CD8-positive, alpha-beta memory T cell (primary cell): ENCODE data around the gene YJEFN3. TPM values are rescaled to one million over a fixed set of nuclear protein-coding genes. Genes with fewer than 3 reads are reported as not detected.

Experiments used
- CTCF ChIA-PET: fragments of 350-600 bp; sonication (Branson Sonifier 250); formaldehyde crosslinking; loops from one replicate; lab custom pipeline; 2021; ENCODE audit warnings: antibody characterized with exemption; lab: Charles Lee
- POLR2A ChIA-PET: fragments of 350-600 bp; sonication (Branson Sonifier 250); formaldehyde crosslinking; loops from one replicate; lab custom pipeline; 2021; ENCODE audit warnings: antibody characterized with exemption; lab: Charles Lee
- DNase-seq, 5 donors: peaks; one replicate each; pipeline versions ENCODE4 v3.0.0 to v3.0.0-alpha.2; 2020 to 2022; ENCODE audit warnings: mixed read lengths in 1 of 5
- H3K27ac ChIP-seq: one replicate; pipeline ENCODE4 v1.7.0; 2013; ENCODE audit warnings: low read depth, mild to moderate bottlenecking, low read length, moderate library complexity
- H3K27me3 ChIP-seq: 2 replicates; pipeline ENCODE4 v1.7.0; 2013; ENCODE audit warnings: low read length, mild to moderate bottlenecking; ENCODE audit not compliant: insufficient read depth, poor library complexity, severe bottlenecking
- H3K36me3 ChIP-seq: 2 replicates; pipeline ENCODE4 v1.7.0; 2013; ENCODE audit warnings: mild to moderate bottlenecking, low read length, moderate library complexity; ENCODE audit not compliant: insufficient read depth
- H3K4me1 ChIP-seq: 2 replicates; pipeline ENCODE4 v1.7.0; 2013; ENCODE audit warnings: mild to moderate bottlenecking, low read length, moderate library complexity; ENCODE audit not compliant: insufficient read depth
- H3K4me3 ChIP-seq: 2 replicates; pipeline ENCODE4 v1.7.0; 2013; ENCODE audit warnings: mild to moderate bottlenecking, low read length
- H3K9me3 ChIP-seq: 2 replicates; pipeline ENCODE4 v1.7.0; 2013; ENCODE audit warnings: mild to moderate bottlenecking, low read length
- H3K27ac Mint-ChIP-seq, 8 donors: one replicate each; pipeline ENCODE4 v1.8.0; 2020 to 2021; ENCODE audit warnings: mixed read lengths in 8 of 8, mild to moderate bottlenecking in 6 of 8, inconsistent platforms in 3 of 8, moderate library complexity in 3 of 8
- H3K27me3 Mint-ChIP-seq, 2 donors: one replicate each; pipeline ENCODE4 v1.8.0; 2020 to 2021; ENCODE audit warnings: mixed read lengths in 2 of 2, mild to moderate bottlenecking in 1 of 2, moderate library complexity in 1 of 2
- H3K36me3 Mint-ChIP-seq, 3 donors: one replicate each; pipeline ENCODE4 v1.8.0; 2020 to 2021; ENCODE audit warnings: mixed read lengths in 3 of 3, inconsistent platforms in 1 of 3, mild to moderate bottlenecking in 1 of 3
- H3K4me1 Mint-ChIP-seq, 3 donors: one replicate each; pipeline ENCODE4 v1.8.0; 2020 to 2021; ENCODE audit warnings: mixed read lengths in 3 of 3, inconsistent platforms in 1 of 3, mild to moderate bottlenecking in 1 of 3
- H3K4me3 Mint-ChIP-seq, 7 donors: one replicate each; pipeline ENCODE4 v1.8.0; 2020 to 2021; ENCODE audit warnings: mixed read lengths in 7 of 7, mild to moderate bottlenecking in 6 of 7, moderate library complexity in 4 of 7, inconsistent platforms in 2 of 7
- H3K9me3 Mint-ChIP-seq, 5 donors: one replicate each; pipeline ENCODE4 v1.8.0; 2020 to 2022; ENCODE audit warnings: mixed read lengths in 5 of 5, mild to moderate bottlenecking in 3 of 5, moderate library complexity in 2 of 5, inconsistent platforms in 1 of 5
- polyA plus RNA-seq: library from polyadenylated mRNA; unstranded; fragments of 300-500 nt; fragmentation: Illumina TruSeq; gene quantifications from one replicate; pipeline ENCODE4 v1.2.3, GENCODE V29; 2021
- total RNA-seq, 2 experiments: library from RNA; stranded (reverse); gene quantifications; one replicate each; pipeline ENCODE4 v1.2.3, GENCODE V29; 2021

Gene YJEFN3
- total and polyA plus RNA-seq, 3 experiments from 2014 or later, result 6.5 to 7.5 TPM; not detected in 1

DNA sequence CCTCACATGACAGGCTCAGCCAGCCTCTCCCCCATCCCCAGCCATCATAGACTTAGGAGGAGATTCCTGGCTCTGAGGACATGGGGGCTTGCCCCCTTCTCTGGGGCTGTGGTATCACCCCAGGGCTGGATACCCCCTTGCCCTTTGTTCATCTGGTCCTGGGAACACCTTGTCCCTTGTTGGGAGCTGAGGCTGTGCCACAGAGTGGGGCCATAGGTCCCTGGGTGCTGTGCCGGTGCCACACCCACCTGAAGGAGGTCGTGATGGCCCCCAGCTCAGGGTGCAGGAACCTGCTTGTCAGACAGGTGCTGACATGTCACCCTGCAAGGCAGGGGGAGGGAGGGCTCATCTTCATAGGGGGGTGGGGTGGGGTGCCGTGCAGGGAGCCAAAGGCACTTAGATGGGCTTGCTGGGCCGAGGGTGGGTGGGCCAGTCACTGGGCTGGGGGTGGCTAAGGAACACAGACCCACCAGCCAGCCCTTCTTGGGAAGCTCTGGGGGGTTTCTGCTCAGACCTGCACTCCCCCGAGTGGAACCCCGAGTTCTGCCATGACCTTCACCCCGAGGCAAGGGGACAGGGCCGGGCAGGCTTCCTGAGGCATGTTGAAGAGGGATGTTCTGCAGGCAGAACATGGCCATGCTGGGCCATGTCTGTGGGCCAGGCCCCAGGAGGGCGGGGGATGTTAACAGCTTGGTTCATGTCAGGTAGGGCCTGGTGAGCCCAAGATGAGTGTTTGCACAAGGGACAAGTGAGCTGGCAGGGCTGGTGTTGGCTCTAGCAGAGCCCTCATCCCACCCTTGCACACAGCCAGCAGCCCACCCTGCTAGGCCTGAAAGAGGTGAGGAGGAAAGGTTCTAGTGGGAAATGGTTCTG, 41.4 kb upstream of the YJEFN3 start:
- Histone ChIP-seq H3K4me3 (no peak overlapping the region), H3K4me1 (peaks cover 61% of the 10 kb centered on the region), H3K36me3 (peaks cover 14% of the 10 kb centered on the region), H3K9me3 (no peaks in the 10 kb centered on the region), H3K27ac (peak overlapping the region; percentile 89), H3K27me3 (no peaks in the 10 kb centered on the region)
- Mint-ChIP-seq H3K36me3 (peaks cover 0 to 43% (median 3%) of the 10 kb centered on the region in 3 donors), H3K9me3 (no peaks in the 10 kb centered on the region), H3K27ac (peak overlapping the region; percentile 96 to 100 (median 99)), H3K4me1 (peaks cover 40 to 74% (median 41%) of the 10 kb centered on the region in 3 donors), H3K27me3 (peaks cover 0 to 3% of the 10 kb centered on the region in 2 donors), H3K4me3 (peak overlapping the region in 2 of 7 donors; percentile 24 to 81)
- ChIA-PET CTCF (interaction anchor here (0.7 to 7.3 kb wide), 6 partner anchors 8 to 123 kb away, joined by 3 to 166 read pairs (median 4); partner anchors contain the start of gene GATAD2A), POLR2A (interaction anchor here (0.8 to 2.9 kb wide), 4 partner anchors 26 to 114 kb away, joined by 3 to 17 read pairs (median 4); no protein-coding TSS in a partner anchor)
- DNase-seq, result peak in 1 of 5 donors; percentile 43

DNA sequence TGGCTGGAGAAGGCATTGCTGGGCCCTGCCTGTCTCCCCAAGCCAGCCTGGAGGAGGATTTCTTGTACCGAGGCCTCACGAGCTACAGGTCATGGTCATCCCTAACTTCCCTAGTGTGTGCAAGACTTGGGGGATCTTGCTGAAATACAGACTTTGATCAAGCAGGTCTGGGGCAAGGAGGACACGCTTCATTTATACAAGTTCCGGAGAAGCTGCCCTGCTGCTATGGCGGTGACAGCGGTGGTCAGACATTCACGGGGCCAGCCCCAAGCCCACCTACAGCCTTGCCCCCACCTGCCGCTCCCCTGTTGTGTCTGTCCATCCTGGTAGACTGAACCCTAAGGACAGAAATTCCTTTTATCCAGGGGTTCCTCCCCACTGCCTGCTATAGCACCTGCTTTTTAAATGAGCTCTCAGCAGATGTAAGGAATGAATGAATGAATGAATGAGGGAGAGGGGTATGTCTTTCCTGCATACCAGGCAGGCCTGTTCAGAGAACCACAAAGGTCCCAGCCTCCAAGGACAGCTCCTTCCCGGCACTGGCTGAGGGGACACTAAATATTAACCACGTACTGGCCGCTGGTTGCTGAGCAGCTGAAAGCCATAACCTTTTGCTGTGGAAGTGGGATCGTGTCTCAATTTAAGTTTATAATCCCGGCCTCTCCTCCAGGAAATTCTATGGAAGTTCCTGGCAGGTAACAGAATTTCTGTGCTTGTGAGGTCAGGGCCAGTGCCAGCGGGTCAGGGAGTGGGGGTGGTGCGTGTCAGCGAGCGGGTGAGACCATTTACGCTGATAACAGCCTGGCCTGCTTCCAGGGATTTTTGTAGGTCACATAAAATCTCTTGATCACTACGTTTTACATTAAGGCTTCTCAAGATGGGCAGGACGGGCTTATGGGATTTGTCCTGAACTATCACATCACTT, 40.5 kb upstream of the YJEFN3 start:
- peak in 1 of 5 donors; percentile 41 for DNase-seq
- Histone ChIP-seq H3K4me3 (peak overlapping the region; percentile 40), H3K4me1 (peaks cover 61% of the 10 kb centered on the region), H3K27ac (peak overlapping the region; percentile 89), H3K27me3 (no peaks in the 10 kb centered on the region), H3K9me3 (no peaks in the 10 kb centered on the region), H3K36me3 (peaks cover 20% of the 10 kb centered on the region)
- Mint-ChIP-seq H3K27ac (peak overlapping the region; percentile 96 to 100 (median 99)), H3K4me1 (peaks cover 36 to 70% (median 36%) of the 10 kb centered on the region in 3 donors), H3K9me3 (no peaks in the 10 kb centered on the region), H3K4me3 (peak overlapping the region in 6 of 7 donors; percentile 73 to 81 (median 78)), H3K27me3 (peaks cover 0 to 3% of the 10 kb centered on the region in 2 donors), H3K36me3 (peaks cover 0 to 43% (median 3%) of the 10 kb centered on the region in 3 donors)
- ChIA-PET POLR2A (interaction anchor here (0.8 to 3.9 kb wide), 10 partner anchors 27 to 295 kb away, joined by 3 to 26 read pairs (median 4); partner anchors contain the start of genes GATAD2A and TSSK6), CTCF (interaction anchor here (0.9 to 7.3 kb wide), 7 partner anchors 9 to 124 kb away, joined by 4 to 166 read pairs (median 16); partner anchors contain the start of gene GATAD2A)

DNA sequence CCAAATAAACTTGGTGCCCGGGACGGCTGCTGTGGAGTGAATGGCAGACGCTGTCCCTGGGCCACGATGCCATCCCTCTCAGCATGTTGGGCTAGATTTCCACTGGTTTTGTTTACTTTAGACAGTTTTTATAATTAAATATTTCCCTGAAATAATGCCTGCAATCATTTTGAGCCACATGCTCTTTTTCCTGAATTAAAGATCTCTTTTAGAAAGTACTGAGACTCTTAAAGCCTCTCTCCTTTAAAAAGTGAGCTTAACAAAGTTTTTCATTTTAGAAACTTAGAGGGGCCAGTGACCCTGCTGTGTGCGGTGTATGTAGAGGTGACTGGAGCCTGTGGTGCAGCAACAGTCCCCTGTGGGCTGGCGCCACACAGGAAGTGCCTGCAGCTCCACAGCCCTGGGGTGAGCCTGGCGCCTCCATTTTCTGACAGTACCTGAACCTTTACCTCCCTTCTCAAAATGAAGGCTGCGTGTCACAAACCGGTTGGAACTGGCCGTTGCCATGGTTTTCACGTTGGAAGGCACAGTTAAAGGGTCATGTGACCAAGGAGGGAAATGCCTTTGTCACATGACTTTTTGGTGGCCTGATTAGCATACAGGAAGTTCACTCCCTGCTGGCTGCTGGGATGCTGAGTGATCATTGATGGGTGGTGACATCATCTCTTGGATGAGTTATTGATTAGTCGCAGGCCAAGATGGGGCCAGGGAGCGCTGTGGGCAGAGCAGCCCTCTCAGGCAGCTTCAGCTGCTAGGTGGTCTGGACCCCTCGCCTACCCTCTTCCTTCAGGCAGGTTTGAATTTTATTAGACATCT, 39.6 kb upstream of the YJEFN3 start:
- peak overlapping the region; percentile 40 for H3K4me3 ChIP-seq
- CTCF ChIA-PET, result interaction anchor here (0.8 to 7.3 kb wide), 18 partner anchors 10 to 173 kb away, joined by 3 to 166 read pairs (median 6); partner anchors contain the start of gene GATAD2A
- H3K36me3 Mint-ChIP-seq, result peaks cover 0 to 44% (median 1%) of the 10 kb centered on the region in 3 donors
- H3K27ac Mint-ChIP-seq, result peak overlapping the region; percentile 96 to 100 (median 99)
- POLR2A ChIA-PET, result interaction anchor here (0.7 to 3.9 kb wide), 10 partner anchors 26 to 296 kb away, joined by 3 to 26 read pairs (median 4); partner anchors contain the start of genes GATAD2A and TSSK6
- peaks cover 61% of the 10 kb centered on the region for H3K4me1 ChIP-seq
- peaks cover 27% of the 10 kb centered on the region for H3K36me3 ChIP-seq
- H3K9me3 ChIP-seq, result no peaks in the 10 kb centered on the region
- DNase-seq, result peak; percentile 82 to 96 (median 91)
- H3K9me3 Mint-ChIP-seq, result no peaks in the 10 kb centered on the region
- peak overlapping the region; percentile 62 to 88 (median 76) for H3K4me3 Mint-ChIP-seq
- H3K4me1 Mint-ChIP-seq, result peaks cover 36 to 65% (median 36%) of the 10 kb centered on the region in 3 donors
- H3K27me3 Mint-ChIP-seq, result peaks cover 0 to 3% of the 10 kb centered on the region in 2 donors
- peak overlapping the region; percentile 89 for H3K27ac ChIP-seq
- H3K27me3 ChIP-seq, result no peaks in the 10 kb centered on the region

DNA sequence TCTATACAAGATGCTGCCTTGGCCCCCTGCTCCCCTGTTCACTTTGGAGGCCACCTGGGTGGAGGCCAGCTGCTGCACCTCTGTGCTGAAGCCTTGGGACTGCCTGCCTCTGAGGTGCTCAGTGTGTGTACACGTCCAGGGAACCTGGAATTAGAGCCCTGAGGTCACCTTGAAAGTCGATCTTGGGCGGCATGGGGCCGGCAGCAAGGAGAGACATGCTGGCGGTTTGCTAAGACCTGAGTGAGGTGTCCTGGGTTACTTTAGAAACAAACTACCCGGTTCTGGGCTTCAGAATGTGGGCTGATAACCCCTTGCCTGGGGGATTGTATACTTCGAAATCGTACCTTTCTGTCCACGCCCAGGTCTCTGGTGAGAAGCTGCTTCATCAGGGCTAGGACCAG, 38.9 kb upstream of the YJEFN3 start:
- H3K4me3 Mint-ChIP-seq, result peak overlapping the region in 6 of 7 donors; percentile 36 to 80 (median 76)
- peaks cover 34% of the 10 kb centered on the region for H3K36me3 ChIP-seq

DNA sequence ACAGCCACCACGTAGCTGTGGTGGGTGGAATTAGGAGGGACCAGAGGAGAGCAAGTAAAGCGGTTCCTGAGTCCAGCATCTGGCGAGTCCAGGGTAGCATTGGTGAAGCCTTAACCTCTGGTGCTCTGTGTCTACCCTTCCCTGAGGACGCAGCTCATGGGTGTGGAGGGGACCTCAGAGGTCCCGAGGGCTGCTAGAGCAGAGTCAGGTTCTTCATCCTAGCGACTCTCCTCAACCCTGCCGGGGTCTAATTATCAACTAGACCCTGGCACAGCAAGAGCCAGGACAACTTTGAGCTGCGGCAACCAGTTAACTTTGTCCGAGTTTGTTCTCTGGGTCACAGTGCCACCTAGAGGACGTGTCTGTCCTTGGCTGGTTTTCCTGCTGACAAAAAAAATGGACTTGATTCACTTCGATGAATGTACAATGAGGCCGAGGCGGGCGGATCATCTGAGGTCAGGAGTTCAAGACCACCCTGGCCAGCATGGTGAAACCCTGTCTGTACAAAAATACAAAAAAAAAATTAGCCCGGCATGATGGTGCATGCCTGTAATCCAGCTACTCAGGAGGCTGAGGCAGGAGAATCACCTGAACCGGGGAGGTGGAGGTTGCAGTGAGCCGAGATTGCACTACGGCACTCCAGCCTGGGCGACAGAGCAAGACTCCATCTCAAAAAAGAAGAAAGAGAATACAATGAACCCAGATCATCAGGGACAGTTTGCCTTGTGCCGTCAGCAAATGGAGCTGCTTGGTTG, 38.3 kb upstream of the YJEFN3 start:
- H3K4me3 ChIP-seq, result no peak overlapping the region
- Mint-ChIP-seq H3K4me3 (peak overlapping the region in 6 of 7 donors; percentile 2 to 80 (median 76)), H3K36me3 (peaks cover 0 to 52% (median 3%) of the 10 kb centered on the region in 3 donors), H3K27me3 (peaks cover 0 to 3% of the 10 kb centered on the region in 2 donors), H3K4me1 (peaks cover 36 to 57% (median 37%) of the 10 kb centered on the region in 3 donors), H3K9me3 (no peaks in the 10 kb centered on the region), H3K27ac (peak overlapping the region; percentile 96 to 100 (median 99))
- CTCF ChIA-PET, result interaction anchor here (0.7 to 7.3 kb wide), 33 partner anchors 9 to 306 kb away, joined by 3 to 166 read pairs (median 4); partner anchors contain the start of genes GATAD2A, NDUFA13 and TSSK6
- H3K9me3 ChIP-seq, result no peaks in the 10 kb centered on the region
- H3K36me3 ChIP-seq, result peaks cover 36% of the 10 kb centered on the region
- POLR2A ChIA-PET, result interaction anchor here (0.6 to 3.9 kb wide), 9 partner anchors 25 to 126 kb away, joined by 3 to 26 read pairs (median 7); partner anchors contain the start of genes GATAD2A, NDUFA13 and TSSK6
- H3K4me1 ChIP-seq, result peaks cover 53% of the 10 kb centered on the region
- no peaks in the 10 kb centered on the region for H3K27me3 ChIP-seq
- H3K27ac ChIP-seq, result peak overlapping the region; percentile 89
- DNase-seq, result peak; percentile 72 to 86 (median 74)

More for the DNA sequence above, 38.9 kb upstream of the YJEFN3 start:
- peaks cover 36 to 63% (median 36%) of the 10 kb centered on the region in 3 donors for H3K4me1 Mint-ChIP-seq
- peak overlapping the region; percentile 89 for H3K27ac ChIP-seq
- peak overlapping the region; percentile 13 for H3K4me3 ChIP-seq
- peak in 1 of 5 donors; percentile 36 for DNase-seq
- H3K27ac Mint-ChIP-seq, result peak overlapping the region; percentile 96 to 100 (median 99)
- H3K9me3 ChIP-seq, result no peaks in the 10 kb centered on the region
- H3K4me1 ChIP-seq, result peaks cover 59% of the 10 kb centered on the region
- no peaks in the 10 kb centered on the region for H3K27me3 ChIP-seq
- CTCF ChIA-PET, result interaction anchor here (0.7 to 7.3 kb wide), 30 partner anchors 8 to 305 kb away, joined by 3 to 166 read pairs (median 6); partner anchors contain the start of gene GATAD2A
- peaks cover 0 to 3% of the 10 kb centered on the region in 2 donors for H3K27me3 Mint-ChIP-seq
- H3K9me3 Mint-ChIP-seq, result no peaks in the 10 kb centered on the region
- POLR2A ChIA-PET, result interaction anchor here (1.6 to 3.9 kb wide), 5 partner anchors 26 to 125 kb away, joined by 4 to 26 read pairs (median 17); partner anchors contain the start of genes GATAD2A and TSSK6
- peaks cover 0 to 51% (median 2%) of the 10 kb centered on the region in 3 donors for H3K36me3 Mint-ChIP-seq
